PC-3 (cell line): ENCODE results near the gene RBMS3.

ENCODE experiments used
- EZH2 ChIP-seq: fragments of 300-600 bp; sonication (generic); IDR thresholded peaks from one replicate; pipeline ENCODE4 v1.6.1; 2017; ENCODE audit warnings: antibody characterized with exemption, mild to moderate bottlenecking, low read length; ENCODE audit not compliant: unreplicated experiment
- EZH2phosphoT487 ChIP-seq: fragments of 300-600 bp; sonication (generic); IDR thresholded peaks from 2 replicates; pipeline ENCODE4 v1.6.1; 2018; ENCODE audit warnings: mild to moderate bottlenecking, antibody characterized with exemption, low read length, borderline replicate concordance
- TF ChIP-seq, protein P1 (sequence below): fragments of 300-600 bp; sonication (generic); conservative IDR thresholded peaks from 2 replicates; pipeline ENCODE4 v1.5.1; 2017; ENCODE audit warnings: antibody characterized with exemption, low read depth, mild to moderate bottlenecking, low read length

DNA sequence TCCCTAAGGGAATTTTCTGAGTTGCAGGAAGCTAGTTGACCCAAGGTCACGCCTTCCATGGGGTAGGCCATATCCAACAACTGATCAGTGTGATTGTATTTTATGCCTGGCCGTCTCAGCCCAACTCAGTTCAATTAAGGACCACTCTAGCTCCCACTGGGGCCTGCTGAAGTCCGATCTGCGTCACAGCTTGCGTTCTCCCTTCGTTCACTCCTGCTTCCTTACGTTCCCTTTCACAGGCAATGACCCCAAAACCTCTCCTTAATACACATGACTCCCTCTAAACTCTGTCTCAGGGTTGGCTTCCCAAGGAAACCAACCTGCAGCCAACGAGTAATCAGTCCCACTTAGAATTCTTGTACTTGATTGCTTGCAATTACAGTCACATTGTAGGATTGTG is 428.0 kb downstream of the RBMS3 start:
- TF ChIP-seq EZH2phosphoT487 (no peak), EZH2 (no peak)
- TF ChIP-seq, protein P1, sequence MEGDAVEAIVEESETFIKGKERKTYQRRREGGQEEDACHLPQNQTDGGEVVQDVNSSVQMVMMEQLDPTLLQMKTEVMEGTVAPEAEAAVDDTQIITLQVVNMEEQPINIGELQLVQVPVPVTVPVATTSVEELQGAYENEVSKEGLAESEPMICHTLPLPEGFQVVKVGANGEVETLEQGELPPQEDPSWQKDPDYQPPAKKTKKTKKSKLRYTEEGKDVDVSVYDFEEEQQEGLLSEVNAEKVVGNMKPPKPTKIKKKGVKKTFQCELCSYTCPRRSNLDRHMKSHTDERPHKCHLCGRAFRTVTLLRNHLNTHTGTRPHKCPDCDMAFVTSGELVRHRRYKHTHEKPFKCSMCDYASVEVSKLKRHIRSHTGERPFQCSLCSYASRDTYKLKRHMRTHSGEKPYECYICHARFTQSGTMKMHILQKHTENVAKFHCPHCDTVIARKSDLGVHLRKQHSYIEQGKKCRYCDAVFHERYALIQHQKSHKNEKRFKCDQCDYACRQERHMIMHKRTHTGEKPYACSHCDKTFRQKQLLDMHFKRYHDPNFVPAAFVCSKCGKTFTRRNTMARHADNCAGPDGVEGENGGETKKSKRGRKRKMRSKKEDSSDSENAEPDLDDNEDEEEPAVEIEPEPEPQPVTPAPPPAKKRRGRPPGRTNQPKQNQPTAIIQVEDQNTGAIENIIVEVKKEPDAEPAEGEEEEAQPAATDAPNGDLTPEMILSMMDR, result no peak
